GM23338 (cell line): ENCODE results near the gene CCDC146. TPM values are rescaled to one million over a fixed set of nuclear protein-coding genes. Genes with fewer than 3 reads are reported as not detected.

Experiments used
- ATAC-seq: fragments of 200-7000 bp; cut with Tn5 transposase; 3 replicates; pipeline ENCODE4 v1.9.1; 2020
- DNase-seq: peaks from one replicate; pipeline ENCODE4 v3.0.0-alpha.2; 2015; ENCODE audit warnings: low spot score
- H2AFZ ChIP-seq: fragments of 200-600 bp; sonication (generic); 2 replicates; pipeline ENCODE4 v1.8.0; 2016; ENCODE audit warnings: antibody characterized with exemption, mild to moderate bottlenecking, moderate library complexity
- H3F3A ChIP-seq: fragments of 200-600 bp; sonication (generic); replicated peaks from 2 replicates; pipeline ENCODE4 v1.8.0; 2017; ENCODE audit warnings: antibody characterized with exemption, mixed run types, low read depth
- H3K27ac ChIP-seq: fragments of 200-600 bp; sonication (generic); 2 replicates; pipeline ENCODE4 v1.6.1; 2016; ENCODE audit warnings: low read depth
- H3K27me3 ChIP-seq: fragments of 200-600 bp; sonication (generic); 2 replicates; pipeline ENCODE4 v1.8.0; 2016; ENCODE audit warnings: mild to moderate bottlenecking, mixed run types, moderate library complexity; ENCODE audit not compliant: insufficient read depth
- H3K36me3 ChIP-seq: fragments of 200-600 bp; sonication (generic); 2 replicates; pipeline ENCODE4 v1.8.0; 2016; ENCODE audit warnings: mild to moderate bottlenecking; ENCODE audit not compliant: insufficient read depth
- H3K4me1 ChIP-seq: fragments of 200-600 bp; sonication (generic); 2 replicates; pipeline ENCODE4 v1.8.0; 2016; ENCODE audit warnings: mild to moderate bottlenecking, moderate library complexity; ENCODE audit not compliant: insufficient read depth
- H3K4me2 ChIP-seq: fragments of 200-600 bp; sonication (generic); 2 replicates; pipeline ENCODE4 v1.7.1; 2017; ENCODE audit warnings: mixed run types
- H3K4me3 ChIP-seq: fragments of 200-600 bp; sonication (generic); 2 replicates; pipeline ENCODE4 v1.6.1; 2016; ENCODE audit warnings: mixed run types
- H3K79me2 ChIP-seq: fragments of 200-600 bp; sonication (generic); replicated peaks from 2 replicates; pipeline ENCODE4 v1.8.0; 2017; ENCODE audit warnings: mild to moderate bottlenecking; ENCODE audit not compliant: insufficient read depth
- H3K9me2 ChIP-seq: fragments of 200-600 bp; sonication (generic); 2 replicates; pipeline ENCODE4 v1.8.0; 2017; ENCODE audit not compliant: insufficient read depth
- H4K20me1 ChIP-seq: fragments of 200-600 bp; sonication (generic); replicated peaks from 2 replicates; pipeline ENCODE4 v1.8.0; 2017; ENCODE audit warnings: mild to moderate bottlenecking; ENCODE audit not compliant: insufficient read depth
- H3K27ac Mint-ChIP-seq: 2 replicates; pipeline ENCODE4 v1.8.0; 2020; ENCODE audit warnings: inconsistent platforms, mild to moderate bottlenecking, moderate library complexity, mixed read lengths
- H3K27me3 Mint-ChIP-seq: 3 replicates; pipeline ENCODE4 v1.8.0; 2022; ENCODE audit warnings: low read depth, mild to moderate bottlenecking, moderate library complexity, mixed read lengths, inconsistent platforms; ENCODE audit not compliant: insufficient read depth, poor library complexity
- H3K36me3 Mint-ChIP-seq: 3 replicates; pipeline ENCODE4 v1.8.0; 2021; ENCODE audit warnings: low read depth, mild to moderate bottlenecking, inconsistent platforms, moderate library complexity, mixed read lengths
- H3K4me1 Mint-ChIP-seq: 3 replicates; pipeline ENCODE4 v1.8.0; 2020; ENCODE audit warnings: mild to moderate bottlenecking, inconsistent platforms, mixed read lengths
- H3K4me3 Mint-ChIP-seq: 3 replicates; pipeline ENCODE4 v1.8.0; 2021; ENCODE audit warnings: moderate library complexity, mild to moderate bottlenecking, inconsistent platforms, mixed read lengths
- H3K9me3 Mint-ChIP-seq: 3 replicates; pipeline ENCODE4 v1.8.0; 2020; ENCODE audit warnings: moderate library complexity, mild to moderate bottlenecking, inconsistent platforms, mixed read lengths
- CREB1 ChIP-seq: fragments of 250-450 bp; sonication (Bioruptor Pico); IDR thresholded peaks from 2 replicates; pipeline ENCODE4 v1.5.0; 2020; ENCODE audit warnings: low read depth, mild to moderate bottlenecking, moderate library complexity
- EZH2 ChIP-seq: fragments of 200-600 bp; sonication (generic); IDR thresholded peaks from one replicate; pipeline ENCODE4 v1.8.0; 2017; ENCODE audit warnings: antibody characterized with exemption, mild to moderate bottlenecking, low read depth; ENCODE audit not compliant: unreplicated experiment
- EZH2phosphoT487 ChIP-seq: fragments of 200-600 bp; sonication (generic); IDR thresholded peaks from one replicate; pipeline ENCODE4 v1.8.1; 2018; ENCODE audit warnings: antibody characterized with exemption; ENCODE audit not compliant: unreplicated experiment
- JUNB ChIP-seq: IDR thresholded peaks from one replicate; pipeline ENCODE4 v1.6.1; 2016; ENCODE audit warnings: antibody characterized with exemption; ENCODE audit not compliant: unreplicated experiment
- NANOG ChIP-seq: IDR thresholded peaks from 2 replicates; pipeline ENCODE4 v1.6.1; 2016; ENCODE audit warnings: antibody characterized with exemption, borderline replicate concordance
- STAT1 ChIP-seq: IDR thresholded peaks from one replicate; pipeline ENCODE4 v1.6.1; 2016; ENCODE audit warnings: antibody characterized with exemption; ENCODE audit not compliant: unreplicated experiment
- ZNF114 ChIP-seq: fragments of 250-450 bp; sonication (Bioruptor Pico); IDR thresholded peaks from 2 replicates; pipeline ENCODE4 v1.5.0; 2020; ENCODE audit warnings: mild to moderate bottlenecking, moderate library complexity
- ZNF331 ChIP-seq: fragments of 250-450 bp; sonication (Bioruptor Pico); IDR thresholded peaks from 2 replicates; pipeline ENCODE4 v1.5.0; 2020; ENCODE audit warnings: low read depth, mild to moderate bottlenecking, moderate library complexity
- ZNF462 ChIP-seq: fragments of 250-450 bp; sonication (Bioruptor Pico); IDR thresholded peaks from 2 replicates; pipeline ENCODE4 v1.5.0; 2020; ENCODE audit warnings: mild to moderate bottlenecking, moderate library complexity
- polyA plus RNA-seq: library from polyadenylated mRNA; unstranded; fragments of >200 nt; fragmentation: Nextera tagmentation; extraction: Ambion mirVana; gene quantifications from 2 replicates; pipeline ENCODE4 v1.2.1, GENCODE V29; 2016
- total RNA-seq: library from RNA; depleted of rRNA; stranded (reverse); fragments of >200 nt; shearing (Covaris generic); gene quantifications from 2 replicates; pipeline ENCODE4 v1.2.3, GENCODE V29; 2014
- TF ChIP-seq, protein P1 (sequence below): IDR thresholded peaks from 2 replicates; pipeline ENCODE4 v1.6.1; 2016; ENCODE audit warnings: antibody characterized with exemption
- TF ChIP-seq, protein P2 (sequence below), 2 experiments: fragments of 200-600 bp in 1 of 2; sonication (generic) in 1 of 2; conservative IDR thresholded peaks; 2 replicates each; pipeline versions ENCODE4 v1.5.1 to v1.6.1; 2016 to 2017; ENCODE audit warnings: antibody characterized with exemption in 2 of 2, low read depth in 2 of 2, mild to moderate bottlenecking in 2 of 2, moderate library complexity in 1 of 2

The CCDC146 gene
- total and polyA plus RNA-seq, 2 experiments from 2014 or later: 0.35 to 0.74 TPM

GRCh38 chr7:77281780-77282478 lies 159.5 kb downstream of the CCDC146 start:
- Histone ChIP-seq H3K79me2 (no peaks in the 10 kb centered on the region), H4K20me1 (no peaks in the 10 kb centered on the region), H3F3A (no peaks in the 10 kb centered on the region), H3K4me1 (no peaks in the 10 kb centered on the region), H3K27ac (no peak overlapping the region), H3K4me2 (no peak overlapping the region), H2AFZ (no peak overlapping the region), H3K4me3 (no peak overlapping the region), H3K27me3 (no peaks in the 10 kb centered on the region), H3K36me3 (no peaks in the 10 kb centered on the region), H3K9me2 (no peaks in the 10 kb centered on the region)
- peaks cover 4% of the 10 kb centered on the region; the same call in 2 of the 3 replicates for H3K4me1 Mint-ChIP-seq
- DNase-seq (no peak), ATAC-seq (no peak)
- H3K27ac Mint-ChIP-seq: no peak overlapping the region
- H3K27me3 Mint-ChIP-seq: no peaks in the 10 kb centered on the region
- no peaks in the 10 kb centered on the region for H3K36me3 Mint-ChIP-seq
- TF ChIP-seq EZH2phosphoT487: no peak
- TF ChIP-seq STAT1: no peak
- TF ChIP-seq, protein P1, sequence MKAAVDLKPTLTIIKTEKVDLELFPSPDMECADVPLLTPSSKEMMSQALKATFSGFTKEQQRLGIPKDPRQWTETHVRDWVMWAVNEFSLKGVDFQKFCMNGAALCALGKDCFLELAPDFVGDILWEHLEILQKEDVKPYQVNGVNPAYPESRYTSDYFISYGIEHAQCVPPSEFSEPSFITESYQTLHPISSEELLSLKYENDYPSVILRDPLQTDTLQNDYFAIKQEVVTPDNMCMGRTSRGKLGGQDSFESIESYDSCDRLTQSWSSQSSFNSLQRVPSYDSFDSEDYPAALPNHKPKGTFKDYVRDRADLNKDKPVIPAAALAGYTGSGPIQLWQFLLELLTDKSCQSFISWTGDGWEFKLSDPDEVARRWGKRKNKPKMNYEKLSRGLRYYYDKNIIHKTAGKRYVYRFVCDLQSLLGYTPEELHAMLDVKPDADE: no peak
- no peak overlapping the region for H3K4me3 Mint-ChIP-seq
- H3K9me3 Mint-ChIP-seq: no peaks in the 10 kb centered on the region

GRCh38 chr7:77282897-77283296 lies 160.5 kb downstream of the CCDC146 start:
- no peak overlapping the region for H3K27ac Mint-ChIP-seq
- no peak for ATAC-seq
- TF ChIP-seq NANOG (no peak), ZNF114 (CRISPR knock-in tag) (no peak), STAT1 (no peak), ZNF331 (no peak), CREB1 (no peak), ZNF462 (no peak), EZH2 (no peak), JUNB (no peak)
- TF ChIP-seq, protein P1: no peak
- TF ChIP-seq, protein P2, sequence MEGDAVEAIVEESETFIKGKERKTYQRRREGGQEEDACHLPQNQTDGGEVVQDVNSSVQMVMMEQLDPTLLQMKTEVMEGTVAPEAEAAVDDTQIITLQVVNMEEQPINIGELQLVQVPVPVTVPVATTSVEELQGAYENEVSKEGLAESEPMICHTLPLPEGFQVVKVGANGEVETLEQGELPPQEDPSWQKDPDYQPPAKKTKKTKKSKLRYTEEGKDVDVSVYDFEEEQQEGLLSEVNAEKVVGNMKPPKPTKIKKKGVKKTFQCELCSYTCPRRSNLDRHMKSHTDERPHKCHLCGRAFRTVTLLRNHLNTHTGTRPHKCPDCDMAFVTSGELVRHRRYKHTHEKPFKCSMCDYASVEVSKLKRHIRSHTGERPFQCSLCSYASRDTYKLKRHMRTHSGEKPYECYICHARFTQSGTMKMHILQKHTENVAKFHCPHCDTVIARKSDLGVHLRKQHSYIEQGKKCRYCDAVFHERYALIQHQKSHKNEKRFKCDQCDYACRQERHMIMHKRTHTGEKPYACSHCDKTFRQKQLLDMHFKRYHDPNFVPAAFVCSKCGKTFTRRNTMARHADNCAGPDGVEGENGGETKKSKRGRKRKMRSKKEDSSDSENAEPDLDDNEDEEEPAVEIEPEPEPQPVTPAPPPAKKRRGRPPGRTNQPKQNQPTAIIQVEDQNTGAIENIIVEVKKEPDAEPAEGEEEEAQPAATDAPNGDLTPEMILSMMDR (conservative IDR thresholded peaks at IDR 0.05; ENCODE audit: low read depth in 2 of 2): no peak

More at GRCh38 chr7:77282897-77283296, 160.5 kb downstream of the CCDC146 start:
- Histone ChIP-seq H3K9me2 (no peaks in the 10 kb centered on the region), H3K4me1 (no peaks in the 10 kb centered on the region), H3K4me2 (no peak overlapping the region), H2AFZ (no peak overlapping the region), H3K79me2 (no peaks in the 10 kb centered on the region), H3K36me3 (no peaks in the 10 kb centered on the region), H3F3A (no peaks in the 10 kb centered on the region), H3K27ac (no peak overlapping the region), H3K4me3 (no peak overlapping the region), H3K27me3 (no peaks in the 10 kb centered on the region), H4K20me1 (no peaks in the 10 kb centered on the region)
- peaks cover 3% of the 10 kb centered on the region; the same call in 1 of the 3 replicates for H3K9me3 Mint-ChIP-seq
- no peaks in the 10 kb centered on the region; the same call in 2 of the 3 replicates for H3K4me1 Mint-ChIP-seq
- H3K4me3 Mint-ChIP-seq: no peak overlapping the region
- no peak for DNase-seq
- H3K27me3 Mint-ChIP-seq: no peaks in the 10 kb centered on the region
- no peaks in the 10 kb centered on the region for H3K36me3 Mint-ChIP-seq
